Measurements from ENCODE around the gene AGXT. TPM values are rescaled to one million over a fixed set of nuclear protein-coding genes. Genes with fewer than 3 reads are reported as not detected.
A peak's percentile ranks its signal among the peaks of the same experiment; 100 is the strongest.

AGXT gene
- total and polyA plus RNA-seq, 7 experiments from 2014 or later: not detected

GRCh38 chr2:240877460-240878340, 9.1 kb downstream of the AGXT start:
- no peak overlapping the region for H3K27ac Mint-ChIP-seq
- peaks cover 0 to 9% (median 0%) of the 10 kb centered on the region in 5 donors for H3K27me3 Mint-ChIP-seq
- H3K9me3 Mint-ChIP-seq: no peaks in the 10 kb centered on the region
- intact Hi-C loops (cut with micrococcal nuclease): no loop called here
- no peaks in the 10 kb centered on the region for H3K36me3 Mint-ChIP-seq
- no peaks in the 10 kb centered on the region for H3K4me1 Mint-ChIP-seq
- Histone ChIP-seq H3K4me1 (ENCODE audit: control insufficient read depth in 2 of 2, insufficient read depth in 2 of 2, low read length in 2 of 2) (no peaks in the 10 kb centered on the region), H3K9me3 (ENCODE audit: control insufficient read depth in 2 of 3, low read length in 3 of 3) (no peaks in the 10 kb centered on the region), H3K27ac (ENCODE audit: low read depth, low read length) (no peak overlapping the region), H3K27me3 (ENCODE audit: control insufficient read depth in 2 of 2, insufficient read depth in 2 of 2, low read length in 2 of 2) (no peaks in the 10 kb centered on the region), H3K36me3 (ENCODE audit: control insufficient read depth in 2 of 3, insufficient read depth in 3 of 3, low read length in 3 of 3) (no peaks in the 10 kb centered on the region), H3K4me3 (ENCODE audit: low read length) (no peak overlapping the region)
- CTCF ChIA-PET: interaction anchor here (0.7 kb wide), 1 partner anchor 351 kb away, joined by 3 read pairs; no protein-coding TSS in a partner anchor
- no peak for DNase-seq
- ATAC-seq: no peak
- no peak overlapping the region for H3K4me3 Mint-ChIP-seq
- POLR2A ChIA-PET: no interaction called here

- Mint-ChIP-seq H3K4me1 (no peaks in the 10 kb centered on the region), H3K9me3 (no peaks in the 10 kb centered on the region), H3K36me3 (no peaks in the 10 kb centered on the region), H3K27me3 (peaks cover 0 to 11% (median 0%) of the 10 kb centered on the region in 5 donors), H3K27ac (no peak overlapping the region), H3K4me3 (no peak overlapping the region)
- no peak overlapping the region for H3K27ac ChIP-seq (ENCODE audit: low read depth, low read length)
- no peaks in the 10 kb centered on the region for H3K4me1 ChIP-seq (ENCODE audit: control insufficient read depth in 2 of 2, insufficient read depth in 2 of 2, low read length in 2 of 2)
- no peaks in the 10 kb centered on the region for H3K9me3 ChIP-seq (ENCODE audit: control insufficient read depth in 2 of 3, low read length in 3 of 3)
- intact Hi-C loops (cut with micrococcal nuclease): no loop called here
- ChIA-PET CTCF (no interaction called here), POLR2A (no interaction called here)
- ATAC-seq: no peak
- DNase-seq: no peak
- H3K4me3 ChIP-seq (ENCODE audit: low read length): no peak overlapping the region
- H3K36me3 ChIP-seq (ENCODE audit: control insufficient read depth in 2 of 3, insufficient read depth in 3 of 3, low read length in 3 of 3): no peaks in the 10 kb centered on the region
- no peaks in the 10 kb centered on the region for H3K27me3 ChIP-seq (ENCODE audit: control insufficient read depth in 2 of 2, insufficient read depth in 2 of 2, low read length in 2 of 2)
Observed at GRCh38 chr2:240878341-240878936, 9.8 kb downstream of the AGXT start.

GRCh38 chr2:240879105-240879504, 10.5 kb downstream of the AGXT start:
- CTCF ChIA-PET: no interaction called here
- POLR2A ChIA-PET: no interaction called here
- H3K27me3 Mint-ChIP-seq: peaks cover 0 to 11% (median 0%) of the 10 kb centered on the region in 5 donors

GRCh38 chr2:240881913-240882312, 13.3 kb downstream of the AGXT start:
- H3K36me3 Mint-ChIP-seq: no peaks in the 10 kb centered on the region
- H3K27ac Mint-ChIP-seq: peak overlapping the region in 1 of 9 donors; percentile 28
- Histone ChIP-seq H3K27ac (ENCODE audit: low read depth, low read length) (no peak overlapping the region), H3K9me3 (ENCODE audit: control insufficient read depth in 2 of 3, low read length in 3 of 3) (no peaks in the 10 kb centered on the region), H3K4me3 (ENCODE audit: low read length) (no peak overlapping the region), H3K4me1 (ENCODE audit: control insufficient read depth in 2 of 2, insufficient read depth in 2 of 2, low read length in 2 of 2) (no peaks in the 10 kb centered on the region), H3K27me3 (ENCODE audit: control insufficient read depth in 2 of 2, insufficient read depth in 2 of 2, low read length in 2 of 2) (no peaks in the 10 kb centered on the region), H3K36me3 (ENCODE audit: control insufficient read depth in 2 of 3, insufficient read depth in 3 of 3, low read length in 3 of 3) (no peaks in the 10 kb centered on the region)
- H3K4me3 Mint-ChIP-seq: no peak overlapping the region
- DNase-seq (peak in 2 of 9 donors; percentile 13), ATAC-seq (no peak)
- ChIA-PET CTCF (interaction anchor here (0.6 kb wide), 1 partner anchor 31 kb away, joined by 3 read pairs; no protein-coding TSS in a partner anchor), POLR2A (no interaction called here)
- H3K4me1 Mint-ChIP-seq: peaks cover 0 to 7% (median 0%) of the 10 kb centered on the region in 7 donors
- peaks cover 0 to 11% (median 0%) of the 10 kb centered on the region in 5 donors for H3K27me3 Mint-ChIP-seq
- peaks cover 0 to 5% (median 0%) of the 10 kb centered on the region in 11 donors for H3K9me3 Mint-ChIP-seq
- intact Hi-C loops (cut with micrococcal nuclease): no loop called here

More at GRCh38 chr2:240879105-240879504, 10.5 kb downstream of the AGXT start:
- no peak overlapping the region for H3K27ac Mint-ChIP-seq
- intact Hi-C loops (cut with micrococcal nuclease): no loop called here
- no peaks in the 10 kb centered on the region for H3K4me1 ChIP-seq (ENCODE audit: control insufficient read depth in 2 of 2, insufficient read depth in 2 of 2, low read length in 2 of 2)
- H3K9me3 Mint-ChIP-seq: no peaks in the 10 kb centered on the region
- no peak overlapping the region for H3K4me3 ChIP-seq (ENCODE audit: low read length)
- H3K9me3 ChIP-seq (ENCODE audit: control insufficient read depth in 2 of 3, low read length in 3 of 3): no peaks in the 10 kb centered on the region
- no peaks in the 10 kb centered on the region for H3K36me3 ChIP-seq (ENCODE audit: control insufficient read depth in 2 of 3, insufficient read depth in 3 of 3, low read length in 3 of 3)
- no peak overlapping the region for H3K4me3 Mint-ChIP-seq
- H3K36me3 Mint-ChIP-seq: no peaks in the 10 kb centered on the region
- H3K4me1 Mint-ChIP-seq: no peaks in the 10 kb centered on the region
- DNase-seq (no peak), ATAC-seq (no peak)
- no peaks in the 10 kb centered on the region for H3K27me3 ChIP-seq (ENCODE audit: control insufficient read depth in 2 of 2, insufficient read depth in 2 of 2, low read length in 2 of 2)
- no peak overlapping the region for H3K27ac ChIP-seq (ENCODE audit: low read depth, low read length)

- Mint-ChIP-seq H3K9me3 (peaks cover 0 to 5% (median 0%) of the 10 kb centered on the region in 11 donors), H3K36me3 (no peaks in the 10 kb centered on the region), H3K27ac (no peak overlapping the region), H3K27me3 (peaks cover 0 to 11% (median 0%) of the 10 kb centered on the region in 5 donors), H3K4me3 (no peak overlapping the region), H3K4me1 (peaks cover 0 to 7% (median 0%) of the 10 kb centered on the region in 7 donors)
- ChIA-PET CTCF (no interaction called here), POLR2A (no interaction called here)
- ATAC-seq: no peak
- H3K27me3 ChIP-seq (ENCODE audit: control insufficient read depth in 2 of 2, insufficient read depth in 2 of 2, low read length in 2 of 2): no peaks in the 10 kb centered on the region
- H3K4me3 ChIP-seq (ENCODE audit: low read length): no peak overlapping the region
- no peak for DNase-seq
- no peak overlapping the region for H3K27ac ChIP-seq (ENCODE audit: low read depth, low read length)
- H3K36me3 ChIP-seq (ENCODE audit: control insufficient read depth in 2 of 3, insufficient read depth in 3 of 3, low read length in 3 of 3): no peaks in the 10 kb centered on the region
- H3K9me3 ChIP-seq (ENCODE audit: control insufficient read depth in 2 of 3, low read length in 3 of 3): no peaks in the 10 kb centered on the region
- no peaks in the 10 kb centered on the region for H3K4me1 ChIP-seq (ENCODE audit: control insufficient read depth in 2 of 2, insufficient read depth in 2 of 2, low read length in 2 of 2)
- intact Hi-C loops (cut with micrococcal nuclease): no loop called here
Observed at GRCh38 chr2:240884221-240884620, 15.6 kb downstream of the AGXT start.

- peaks cover 0 to 5% (median 0%) of the 10 kb centered on the region in 11 donors for H3K9me3 Mint-ChIP-seq
- POLR2A ChIA-PET: no interaction called here
- CTCF ChIA-PET: no interaction called here
Observed at GRCh38 chr2:240884745-240885144, 16.1 kb downstream of the AGXT start.

More at GRCh38 chr2:240884745-240885144, 16.1 kb downstream of the AGXT start:
- no peak overlapping the region for H3K27ac Mint-ChIP-seq
- no peaks in the 10 kb centered on the region for H3K27me3 ChIP-seq (ENCODE audit: control insufficient read depth in 2 of 2, insufficient read depth in 2 of 2, low read length in 2 of 2)
- ATAC-seq: no peak
- H3K4me1 ChIP-seq (ENCODE audit: control insufficient read depth in 2 of 2, insufficient read depth in 2 of 2, low read length in 2 of 2): no peaks in the 10 kb centered on the region
- no peak overlapping the region for H3K4me3 ChIP-seq (ENCODE audit: low read length)
- H3K27me3 Mint-ChIP-seq: peaks cover 0 to 11% (median 0%) of the 10 kb centered on the region in 5 donors
- H3K36me3 ChIP-seq (ENCODE audit: control insufficient read depth in 2 of 3, insufficient read depth in 3 of 3, low read length in 3 of 3): no peaks in the 10 kb centered on the region
- H3K4me3 Mint-ChIP-seq: no peak overlapping the region
- H3K36me3 Mint-ChIP-seq: no peaks in the 10 kb centered on the region
- intact Hi-C loops (cut with micrococcal nuclease): no loop called here
- no peak for DNase-seq
- H3K4me1 Mint-ChIP-seq: peaks cover 0 to 7% (median 0%) of the 10 kb centered on the region in 7 donors
- H3K9me3 ChIP-seq (ENCODE audit: control insufficient read depth in 2 of 3, low read length in 3 of 3): no peaks in the 10 kb centered on the region
- H3K27ac ChIP-seq (ENCODE audit: low read depth, low read length): no peak overlapping the region
